Adipose tissue (tissue), 3 donors: ENCODE data around the gene FURIN. TPM values are rescaled to one million over a fixed set of nuclear protein-coding genes. Genes with fewer than 3 reads are reported as not detected.
A peak's percentile ranks its signal among the peaks of the same experiment; 100 is the strongest.
"Not testable (repeated sequence)": the region's sequence is repeated elsewhere in the genome, so short reads cannot be mapped to it uniquely, and the experiment has no call there.

ENCODE experiments used
- H3K27ac ChIP-seq: one replicate; pipeline ENCODE4 v1.5.1; 2013; ENCODE audit warnings: low read depth, low read length
- WGBS, 3 donors: extraction: QIAGEN DNeasy Blood & Tissue Kit; methylation state at CpG; one replicate each; pipeline ENCODE4 v1.1.7; 2013; 5-methylcytosine and 5-hydroxymethylcytosine counted together
- polyA plus RNA-seq, 3 donors: library from polyadenylated mRNA; stranded (reverse); fragments of 200-250 nt; gene quantifications; one replicate each; pipeline ENCODE4 v1.2.3, GENCODE V29; 2013
- donor health status: healthy with polysubstance abuse.
- donor health status: Bipolar disorder and iron deficiency.
- donor health status: healthy.

Gene FURIN
- polyA plus RNA-seq, 3 donors = 57.0 to 93.0 (median 87.1) TPM

DNA sequence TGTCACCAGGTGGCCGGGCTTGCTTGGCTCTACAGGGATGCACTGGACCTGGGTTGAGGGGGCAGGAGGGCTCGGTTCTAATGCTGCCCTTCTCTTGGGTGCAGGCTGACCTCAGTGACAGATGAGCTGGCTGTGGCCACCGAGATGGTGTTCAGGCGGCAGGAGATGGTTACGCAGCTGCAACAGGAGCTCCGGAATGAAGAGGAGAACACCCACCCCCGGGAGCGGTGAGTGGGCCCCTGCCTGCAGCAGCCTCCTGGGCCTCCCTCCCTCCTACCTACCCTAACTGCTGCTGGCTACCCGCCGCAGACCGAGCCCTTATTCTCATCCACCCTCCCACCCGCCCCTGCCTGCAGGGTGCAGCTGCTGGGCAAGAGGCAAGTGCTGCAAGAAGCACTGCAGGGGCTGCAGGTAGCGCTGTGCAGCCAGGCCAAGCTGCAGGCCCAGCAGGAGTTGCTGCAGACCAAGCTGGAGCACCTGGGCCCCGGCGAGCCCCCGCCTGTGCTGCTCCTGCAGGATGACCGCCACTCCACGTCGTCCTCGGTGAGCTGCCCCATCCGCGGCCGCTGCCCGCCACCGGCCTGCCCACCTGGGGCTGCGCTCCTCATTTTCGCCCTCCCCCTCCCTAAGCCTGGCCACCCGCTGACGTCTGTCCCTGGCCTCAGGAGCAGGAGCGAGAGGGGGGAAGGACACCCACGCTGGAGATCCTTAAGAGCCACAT lies 21.5 kb downstream of the FURIN start:
- 90 to 93% (median 92%) methylated on average over 21 to 31 of the region's 31 CpGs for WGBS, 3 donors
- H3K27ac ChIP-seq = no peak overlapping the region

DNA sequence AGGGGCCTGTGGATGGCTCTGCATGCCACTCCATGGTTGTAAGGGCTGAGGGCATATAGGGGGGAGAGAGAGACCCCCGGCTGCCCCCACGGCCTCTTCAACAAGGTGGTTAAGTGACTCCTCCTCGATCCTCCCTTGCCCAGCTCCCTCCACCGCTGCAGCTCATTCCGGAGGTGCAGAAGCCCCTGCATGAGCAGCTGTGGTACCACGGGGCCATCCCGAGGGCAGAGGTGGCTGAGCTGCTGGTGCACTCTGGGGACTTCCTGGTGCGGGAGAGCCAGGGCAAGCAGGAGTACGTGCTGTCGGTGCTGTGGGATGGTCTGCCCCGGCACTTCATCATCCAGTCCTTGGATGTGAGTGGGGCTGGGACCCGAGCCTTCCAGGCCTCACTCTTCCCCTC lies 22.5 kb downstream of the FURIN start:
- H3K27ac ChIP-seq = no peak overlapping the region
- 83 to 89% (median 86%) methylated on average over 11 to 12 of the region's 12 CpGs for WGBS, 3 donors

DNA sequence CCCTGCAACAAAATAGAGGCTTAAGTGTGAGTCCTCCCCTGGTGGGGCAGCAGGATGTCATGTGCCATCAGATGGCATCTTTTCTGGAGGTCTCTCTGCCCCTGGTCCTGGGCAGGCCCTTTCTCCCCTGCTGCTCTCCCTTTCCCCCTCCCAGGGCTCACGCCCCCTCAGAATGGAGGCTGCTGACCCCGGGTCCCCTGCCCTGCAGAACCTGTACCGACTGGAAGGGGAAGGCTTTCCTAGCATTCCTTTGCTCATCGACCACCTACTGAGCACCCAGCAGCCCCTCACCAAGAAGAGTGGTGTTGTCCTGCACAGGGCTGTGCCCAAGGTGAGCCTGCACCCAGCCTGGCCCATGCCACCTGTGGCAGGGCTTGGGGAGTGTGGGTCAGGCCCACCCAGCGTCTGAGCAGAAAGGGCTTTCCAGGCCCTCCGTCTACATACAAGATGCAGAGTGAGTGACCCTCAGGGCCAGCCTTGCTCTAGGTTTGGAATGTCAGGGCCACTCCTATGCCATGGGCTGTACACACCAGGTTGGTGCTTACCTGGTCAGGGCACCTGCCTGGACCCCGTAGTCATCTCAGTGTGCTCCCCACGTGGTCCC lies 23.1 kb downstream of the FURIN start:
- H3K27ac ChIP-seq = no peak overlapping the region
- WGBS, 3 donors = 85 to 95% (median 90%) methylated on average over 6 to 8 of the region's 8 CpGs

DNA sequence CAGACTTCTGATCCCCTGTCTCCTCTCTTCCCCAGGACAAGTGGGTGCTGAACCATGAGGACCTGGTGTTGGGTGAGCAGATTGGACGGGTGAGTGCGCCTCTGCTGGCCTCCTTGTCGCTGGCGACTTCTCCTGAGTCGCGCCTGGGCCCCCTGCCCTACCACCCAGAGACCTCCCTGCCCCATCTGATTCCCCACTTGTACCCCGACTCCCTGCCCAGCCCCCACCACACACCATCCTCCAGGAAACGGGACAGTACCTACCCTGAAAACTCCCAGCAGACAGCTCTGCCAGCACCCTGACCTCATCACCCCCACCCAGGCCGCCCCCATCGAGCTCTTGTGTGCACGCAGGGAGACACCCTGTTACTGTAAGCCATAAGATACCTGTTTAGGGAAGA lies 23.6 kb downstream of the FURIN start:
- H3K27ac ChIP-seq = no peak overlapping the region
- 90 to 96% (median 93%) methylated on average over 11 of the region's 11 CpGs for WGBS, 3 donors

DNA sequence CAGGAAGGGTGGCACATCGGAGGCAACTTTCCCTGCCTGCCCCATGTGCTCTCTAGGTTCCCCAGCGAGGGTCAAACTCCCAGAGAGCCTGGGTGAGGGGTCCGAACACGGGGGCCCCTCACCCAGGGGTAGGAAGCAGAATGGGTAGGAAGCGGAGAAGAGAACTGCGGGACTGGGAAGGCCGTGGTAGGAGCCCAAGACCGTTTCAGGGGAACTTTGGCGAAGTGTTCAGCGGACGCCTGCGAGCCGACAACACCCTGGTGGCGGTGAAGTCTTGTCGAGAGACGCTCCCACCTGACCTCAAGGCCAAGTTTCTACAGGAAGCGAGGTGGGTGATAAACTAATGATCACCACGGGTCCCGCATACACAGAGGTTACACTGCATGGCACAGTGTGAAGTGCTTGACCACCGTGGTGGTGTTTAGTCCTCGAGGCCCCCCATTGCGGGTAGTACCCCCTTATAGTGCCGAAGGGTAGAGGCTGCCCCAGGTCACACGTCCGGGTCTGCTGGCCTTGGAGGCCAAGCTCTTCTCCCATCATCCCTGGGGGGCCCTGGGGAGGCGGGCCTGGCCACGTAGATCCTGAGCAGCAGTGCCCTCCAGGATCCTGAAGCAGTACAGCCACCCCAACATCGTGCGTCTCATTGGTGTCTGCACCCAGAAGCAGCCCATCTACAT lies 24.2 kb downstream of the FURIN start:
- H3K27ac ChIP-seq = no peak overlapping the region
- 93 to 95% (median 95%) methylated on average over 29 of the region's 29 CpGs for WGBS, 3 donors

DNA sequence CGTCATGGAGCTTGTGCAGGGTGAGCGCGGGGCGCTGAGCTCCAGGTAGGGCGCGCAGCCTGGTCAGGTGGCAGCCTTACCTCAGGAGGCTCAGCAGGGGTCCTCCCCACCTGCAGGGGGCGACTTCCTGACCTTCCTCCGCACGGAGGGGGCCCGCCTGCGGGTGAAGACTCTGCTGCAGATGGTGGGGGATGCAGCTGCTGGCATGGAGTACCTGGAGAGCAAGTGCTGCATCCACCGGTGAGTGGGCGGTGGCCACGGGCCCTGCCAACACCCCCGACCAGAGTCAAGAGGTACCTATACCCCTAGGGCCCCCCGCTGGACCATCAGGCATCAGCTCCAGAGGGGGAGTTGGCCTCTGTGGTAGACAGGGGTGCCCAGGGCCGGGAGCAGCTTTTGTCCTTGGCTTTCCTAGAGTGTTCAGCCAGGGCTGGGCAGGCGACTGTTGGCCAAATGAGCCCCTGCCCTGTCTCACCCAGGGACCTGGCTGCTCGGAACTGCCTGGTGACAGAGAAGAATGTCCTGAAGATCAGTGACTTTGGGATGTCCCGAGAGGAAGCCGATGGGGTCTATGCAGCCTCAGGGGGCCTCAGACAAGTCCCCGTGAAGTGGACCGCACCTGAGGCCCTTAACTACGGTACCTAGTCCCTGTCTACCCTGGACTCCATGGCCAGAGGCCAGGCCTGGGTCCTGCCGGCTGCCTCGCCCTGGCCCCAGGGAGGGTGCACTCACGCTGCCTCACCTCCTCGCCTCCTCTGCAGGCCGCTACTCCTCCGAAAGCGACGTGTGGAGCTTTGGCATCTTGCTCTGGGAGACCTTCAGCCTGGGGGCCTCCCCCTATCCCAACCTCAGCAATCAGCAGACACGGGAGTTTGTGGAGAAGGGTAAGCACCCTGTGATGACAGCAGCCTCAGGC lies 25.0 kb downstream of the FURIN start:
- 91 to 93% (median 93%) methylated on average over 33 of the region's 33 CpGs for WGBS, 3 donors
- H3K27ac ChIP-seq = no peak overlapping the region

DNA sequence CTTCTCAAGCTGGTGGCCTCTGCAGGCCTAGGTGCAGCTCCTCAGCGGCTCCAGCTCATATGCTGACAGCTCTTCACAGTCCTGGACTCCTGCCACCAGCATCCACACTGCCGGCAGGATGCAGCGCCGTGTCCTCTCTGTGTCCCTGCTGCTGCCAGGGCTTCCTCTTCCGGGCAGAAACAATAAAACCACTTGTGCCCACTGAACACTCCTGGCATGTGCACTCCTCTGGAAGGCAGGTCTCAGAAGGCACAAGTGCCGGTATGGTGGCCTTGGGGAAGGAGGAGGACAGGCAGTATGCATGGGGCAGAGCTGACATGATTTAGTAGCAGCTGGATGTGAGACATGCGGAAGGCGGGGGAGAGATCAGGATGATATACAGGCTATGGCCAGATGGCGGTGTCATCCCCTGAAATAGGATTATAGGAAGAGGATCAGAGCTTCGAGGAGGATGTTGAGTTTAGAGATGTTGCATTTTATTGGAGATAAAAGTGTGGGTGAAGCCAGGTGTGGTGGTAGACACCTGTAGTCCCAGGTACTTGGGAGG lies 27.3 kb downstream of the FURIN start:
- 53 to 75% (median 66%) methylated on average over 10 of the region's 10 CpGs for WGBS, 3 donors
- no peak overlapping the region for H3K27ac ChIP-seq

DNA sequence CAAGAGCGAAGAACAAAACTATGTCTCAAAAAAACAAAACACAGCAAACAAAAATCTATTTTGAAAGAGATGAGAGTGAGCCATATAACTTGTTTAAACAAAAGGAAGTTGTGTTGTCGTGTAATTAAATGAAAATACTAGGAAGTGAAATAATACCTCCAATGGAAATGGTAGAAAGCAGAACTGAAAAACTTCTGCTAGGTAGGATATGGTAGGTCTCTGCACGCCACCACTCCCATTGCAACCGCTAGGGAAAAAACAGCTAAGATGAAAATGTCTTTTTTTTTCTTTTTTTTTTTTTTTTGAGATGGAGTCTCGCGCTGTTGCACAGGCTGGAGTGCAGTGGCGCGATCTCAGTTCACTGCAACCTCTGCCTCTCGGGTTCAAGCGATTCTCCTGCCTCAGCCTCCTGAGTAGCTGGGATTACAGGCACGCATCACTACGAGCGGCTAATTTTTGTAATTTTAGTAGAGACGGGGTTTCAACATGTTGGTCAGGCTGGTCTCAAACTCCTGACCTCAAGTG lies 28.8 kb downstream of the FURIN start:
- WGBS, 3 donors = 88 to 92% (median 90%) methylated on average over 14 of the region's 14 CpGs

DNA sequence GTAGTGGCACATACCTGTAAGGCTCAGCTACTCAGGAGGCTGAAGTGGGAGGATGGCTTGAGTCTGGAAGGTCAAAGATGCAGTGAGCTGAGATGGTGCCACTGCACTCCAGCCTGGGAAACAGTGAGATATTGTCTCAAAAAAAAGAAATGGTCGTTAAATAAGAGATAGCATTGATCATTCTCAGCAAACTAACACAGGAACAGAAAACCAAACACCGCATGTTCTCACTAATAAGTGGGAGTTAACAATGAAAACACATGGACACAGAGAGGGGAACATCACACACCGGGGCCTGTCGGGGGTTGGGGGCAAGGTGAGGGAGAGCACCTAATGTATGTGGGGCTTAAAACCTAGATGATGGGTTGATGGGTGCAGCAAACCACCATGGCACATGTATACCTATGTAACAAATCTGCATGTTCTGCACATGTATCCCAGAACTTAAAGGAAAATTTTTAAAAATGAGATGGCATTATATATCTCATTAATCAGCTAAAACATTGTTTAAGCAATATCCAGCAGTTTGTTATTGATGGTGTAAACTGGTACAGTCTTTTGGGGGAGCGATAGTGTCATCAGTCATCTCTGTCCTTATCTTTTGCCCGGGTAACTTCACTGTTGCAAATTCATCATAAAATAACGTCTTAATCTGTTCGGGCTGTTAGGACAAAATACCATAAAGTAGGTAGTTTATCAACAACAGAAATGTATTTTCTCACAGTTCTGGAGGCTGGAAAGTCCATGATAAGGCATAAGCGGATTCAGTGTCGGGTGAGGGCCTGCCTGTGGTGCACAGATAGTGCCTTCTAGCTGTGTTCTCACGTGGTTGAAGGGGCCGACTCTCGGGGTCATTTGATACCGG lies 33.0 kb downstream of the FURIN start:
- 33 to 52% (median 49%) methylated on average over 14 of the region's 14 CpGs for WGBS, 3 donors
- H3K27ac ChIP-seq = no peak overlapping the region

More for the DNA sequence above, 28.8 kb downstream of the FURIN start:
- not testable (repeated sequence) for H3K27ac ChIP-seq

DNA sequence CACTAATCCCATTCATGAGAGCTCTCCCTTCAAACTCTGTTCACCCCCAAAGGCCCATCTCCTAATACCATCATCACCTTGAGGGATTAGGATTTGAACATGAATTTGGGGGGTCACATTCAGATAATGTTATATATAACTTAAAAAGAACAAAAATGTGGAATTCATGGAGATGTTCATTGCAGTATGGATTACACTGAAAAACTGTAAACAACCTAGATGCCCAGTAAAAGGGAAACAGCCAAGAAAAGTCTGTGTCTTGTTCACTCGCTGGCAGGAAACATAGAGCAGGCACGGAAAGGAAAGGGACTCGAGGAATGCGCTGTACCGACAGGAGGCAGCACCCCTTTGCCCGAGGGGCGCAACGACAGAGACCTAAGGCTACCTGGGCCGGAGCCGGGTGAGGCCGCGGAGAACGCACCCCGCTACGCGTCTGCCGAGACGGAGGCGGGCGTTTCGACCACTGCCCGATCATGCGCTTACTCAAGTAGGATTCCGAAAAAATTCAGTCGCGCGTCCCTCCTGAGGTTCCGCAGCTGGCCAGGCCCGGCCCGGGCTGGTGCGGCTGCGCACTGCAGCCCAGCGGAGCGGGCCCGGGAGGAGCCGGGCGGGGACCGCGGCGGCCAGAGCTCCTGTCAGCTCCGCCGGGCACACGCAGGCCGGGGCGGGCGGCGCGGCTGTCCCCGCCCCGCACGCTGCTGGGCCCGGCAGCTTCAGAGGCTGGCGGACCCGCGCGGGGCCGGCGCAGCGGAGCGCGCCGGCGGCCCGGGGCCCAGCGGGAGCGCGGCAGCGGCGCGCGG lies 33.9 kb downstream of the FURIN start:
- peak overlapping the region; percentile 93 for H3K27ac ChIP-seq
- WGBS, 3 donors = 0 to 1% (median 0%) methylated on average over 52 to 71 of the region's 71 CpGs

DNA sequence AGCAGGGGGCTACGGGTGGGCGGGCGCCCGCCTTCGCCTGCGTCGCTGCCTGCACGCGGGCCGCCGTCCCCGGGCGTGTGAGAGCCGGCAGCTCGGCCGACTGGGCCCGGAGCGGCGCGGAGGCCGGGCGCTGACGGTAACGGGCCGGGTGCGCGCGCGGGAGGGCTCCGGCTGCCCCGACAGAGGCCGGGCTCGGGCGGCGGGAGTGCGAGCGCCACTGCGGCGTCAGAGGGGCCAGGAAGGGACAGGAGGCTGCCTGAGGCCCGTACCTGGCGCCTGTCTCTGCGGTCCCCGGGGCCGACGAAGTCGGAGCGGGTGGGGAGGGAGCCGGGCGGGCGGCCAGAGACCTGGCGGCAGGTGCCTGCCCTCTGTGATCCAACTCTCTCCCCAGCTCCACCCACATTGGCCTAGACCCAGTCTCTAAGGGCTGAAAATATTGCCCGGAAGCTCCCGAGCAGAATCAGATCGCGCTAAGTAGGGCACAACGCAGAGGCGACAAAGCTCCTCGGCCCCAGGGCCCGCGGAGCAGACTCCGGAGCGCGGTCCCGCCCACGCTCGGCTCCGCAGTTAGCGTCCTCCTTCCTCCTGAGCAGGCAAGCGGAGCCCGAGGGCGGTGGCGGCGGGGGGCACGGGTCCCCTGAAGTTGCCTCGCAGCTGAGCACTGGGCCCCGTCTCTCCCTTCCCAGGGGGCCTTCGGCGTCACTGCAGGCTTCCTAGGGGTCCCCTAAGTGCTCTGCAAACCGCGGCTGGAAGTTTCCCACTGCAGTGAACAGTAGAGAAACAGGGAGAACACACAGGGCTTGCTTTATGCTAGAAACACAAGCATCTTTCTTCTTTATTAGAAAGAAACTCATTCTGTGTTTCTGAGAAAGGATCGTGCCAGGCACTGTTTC lies 34.7 kb downstream of the FURIN start, which contains the start of gene MAN2A2:
TSS of gene MAN2A2 (plus strand) at position 463 of the 893 bp plus-strand sequence. CDS start 906 bp downstream, outside the sequence.
- 1% methylated on average over 68 to 81 of the region's 81 CpGs for WGBS, 3 donors
- peak within 1 kb of the TSS; percentile 93 for H3K27ac ChIP-seq

DNA sequence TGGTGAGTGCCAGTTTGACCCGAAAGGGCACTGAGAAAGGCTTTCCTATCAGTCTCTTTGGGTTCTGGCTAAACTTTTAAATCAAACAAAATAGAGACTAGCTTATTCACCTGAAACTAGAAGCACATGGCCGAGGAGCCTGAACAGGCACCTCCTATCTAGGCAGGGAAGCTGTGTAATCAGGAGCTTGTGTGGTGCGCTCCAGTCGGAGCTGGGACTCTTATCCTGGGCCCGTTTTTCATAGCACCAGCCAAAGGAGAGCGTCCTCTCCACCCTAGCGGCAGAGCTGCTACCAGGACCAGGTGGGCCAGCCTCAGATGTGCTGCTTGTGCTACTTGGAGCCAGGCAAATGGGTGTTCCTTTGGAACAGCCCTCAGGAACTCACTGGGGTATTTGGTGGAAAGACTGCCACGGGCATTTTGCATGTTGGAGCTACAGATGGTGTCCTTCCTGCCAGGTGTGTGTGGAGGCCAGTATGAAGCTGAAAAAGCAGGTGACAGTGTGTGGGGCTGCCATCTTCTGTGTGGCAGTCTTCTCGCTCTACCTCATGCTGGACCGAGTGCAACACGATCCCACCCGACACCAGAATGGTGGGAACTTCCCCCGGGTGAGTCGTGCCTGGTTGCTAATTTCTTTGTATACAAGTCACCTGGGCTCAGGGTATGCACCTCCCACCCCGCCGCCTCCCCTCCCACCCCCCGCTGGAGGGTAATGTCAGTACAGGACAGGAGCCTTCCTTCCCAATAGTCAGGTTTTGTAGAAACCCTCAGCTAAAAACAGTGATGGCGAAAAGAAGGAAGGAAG lies 35.5 kb downstream of the FURIN start:
- no peak overlapping the region for H3K27ac ChIP-seq
- 51 to 75% (median 72%) methylated on average over 18 of the region's 18 CpGs for WGBS, 3 donors

DNA sequence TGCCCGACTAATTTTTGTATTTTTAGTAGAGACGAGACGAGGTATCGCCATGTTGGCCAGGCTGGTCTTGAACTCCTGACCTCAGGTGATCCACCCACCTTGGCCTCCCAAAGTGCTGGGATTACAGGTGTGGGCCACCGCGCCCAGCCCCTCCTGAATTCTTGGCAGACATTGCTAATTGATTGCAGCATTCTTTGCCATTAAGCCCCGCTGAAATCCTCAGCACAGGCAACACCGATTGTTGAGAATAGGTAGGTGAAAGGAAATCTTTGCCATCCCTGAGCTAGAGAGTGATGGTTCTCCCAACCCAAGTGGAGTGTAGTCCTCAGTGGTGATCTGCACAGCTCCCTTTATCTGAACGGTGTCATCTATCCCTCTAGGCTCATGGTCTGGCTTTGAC lies 36.4 kb downstream of the FURIN start:
- 91 to 97% (median 96%) methylated on average over 9 of the region's 9 CpGs for WGBS, 3 donors
- H3K27ac ChIP-seq = no peak overlapping the region

DNA sequence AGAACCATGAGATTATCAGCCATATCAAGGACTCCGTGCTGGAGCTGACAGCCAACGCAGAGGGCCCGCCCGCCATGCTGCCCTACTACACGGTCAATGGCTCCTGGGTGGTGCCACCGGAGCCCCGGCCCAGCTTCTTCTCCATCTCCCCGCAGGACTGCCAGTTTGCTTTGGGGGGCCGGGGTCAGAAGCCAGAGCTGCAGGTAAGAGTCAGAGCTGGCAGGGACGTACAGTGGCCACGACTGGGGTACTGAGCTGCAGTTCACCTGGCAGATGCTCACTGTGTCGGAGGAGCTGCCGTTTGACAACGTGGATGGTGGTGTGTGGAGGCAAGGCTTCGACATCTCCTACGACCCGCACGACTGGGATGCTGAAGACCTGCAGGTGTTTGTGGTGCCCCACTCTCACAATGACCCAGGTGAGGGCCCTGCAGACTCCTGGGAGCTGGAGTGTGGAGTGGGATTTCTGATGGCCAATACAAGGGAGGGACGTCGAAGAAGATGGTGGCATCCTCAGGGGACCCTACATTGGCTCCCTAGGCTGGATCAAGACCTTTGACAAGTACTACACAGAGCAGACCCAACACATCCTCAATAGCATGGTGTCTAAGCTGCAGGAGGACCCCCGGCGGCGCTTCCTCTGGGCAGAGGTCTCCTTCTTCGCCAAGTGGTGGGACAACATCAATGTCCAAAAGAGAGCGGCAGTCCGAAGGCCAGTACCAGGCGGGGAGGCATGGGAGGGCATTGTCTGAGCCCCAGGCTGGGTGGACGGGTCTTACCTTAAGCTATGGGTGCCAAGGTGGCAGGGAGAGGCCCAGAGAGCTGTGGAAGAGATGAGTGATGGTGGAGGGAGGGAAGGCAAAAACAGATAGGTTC lies 37.2 kb downstream of the FURIN start:
- H3K27ac ChIP-seq = no peak overlapping the region
- 79 to 98% (median 96%) methylated on average over 28 of the region's 28 CpGs for WGBS, 3 donors
